Smooth muscle cell of the brain vasculature (primary cell): ENCODE data around the gene RWDD1.

Experiments used
- DNase-seq: peaks from one replicate; pipeline ENCODE4 v3.0.0-alpha.2; 2012; ENCODE audit warnings: low read depth, low spot score

Gene RWDD1

DNA sequence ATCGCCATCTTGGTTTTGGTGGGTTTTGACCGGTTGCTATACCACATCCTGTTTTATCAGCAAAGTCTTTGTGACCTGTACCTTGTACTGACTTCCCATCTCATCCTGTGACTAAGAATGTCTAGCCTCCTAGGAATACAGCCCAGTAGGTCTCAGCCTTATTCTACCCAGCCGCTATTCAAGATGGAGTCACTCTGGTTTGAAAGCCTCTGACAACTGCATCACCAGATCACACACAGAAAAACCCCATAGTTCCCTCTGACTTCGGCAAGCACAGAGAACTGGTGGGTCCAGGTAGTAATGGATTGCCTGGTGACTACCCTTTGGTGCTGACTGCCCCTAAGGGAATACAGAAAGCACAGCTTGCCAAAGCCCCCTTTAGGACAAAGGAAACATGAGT is 34.6 kb downstream of the RWDD1 start:
- no peak for DNase-seq

DNA sequence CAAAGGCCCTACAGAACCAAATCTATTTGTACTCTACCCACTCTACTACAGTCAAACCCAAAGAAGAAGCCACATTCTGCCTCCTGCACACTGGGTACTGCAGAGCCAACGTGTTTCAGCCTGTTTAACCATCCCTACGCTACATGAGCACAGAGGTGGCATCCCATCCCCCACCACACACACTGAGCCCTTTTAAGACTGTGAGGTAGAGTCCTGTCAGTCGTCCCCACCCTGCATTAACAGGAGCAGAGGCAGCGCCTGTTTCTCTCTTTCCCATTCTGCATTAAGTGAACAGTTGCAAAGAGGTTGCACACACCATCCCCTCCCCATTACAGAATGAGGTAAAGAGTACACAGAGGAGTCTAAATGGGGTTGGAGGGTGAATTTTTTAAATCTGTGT is 39.8 kb downstream of the RWDD1 start:
- DNase-seq, result no peak

DNA sequence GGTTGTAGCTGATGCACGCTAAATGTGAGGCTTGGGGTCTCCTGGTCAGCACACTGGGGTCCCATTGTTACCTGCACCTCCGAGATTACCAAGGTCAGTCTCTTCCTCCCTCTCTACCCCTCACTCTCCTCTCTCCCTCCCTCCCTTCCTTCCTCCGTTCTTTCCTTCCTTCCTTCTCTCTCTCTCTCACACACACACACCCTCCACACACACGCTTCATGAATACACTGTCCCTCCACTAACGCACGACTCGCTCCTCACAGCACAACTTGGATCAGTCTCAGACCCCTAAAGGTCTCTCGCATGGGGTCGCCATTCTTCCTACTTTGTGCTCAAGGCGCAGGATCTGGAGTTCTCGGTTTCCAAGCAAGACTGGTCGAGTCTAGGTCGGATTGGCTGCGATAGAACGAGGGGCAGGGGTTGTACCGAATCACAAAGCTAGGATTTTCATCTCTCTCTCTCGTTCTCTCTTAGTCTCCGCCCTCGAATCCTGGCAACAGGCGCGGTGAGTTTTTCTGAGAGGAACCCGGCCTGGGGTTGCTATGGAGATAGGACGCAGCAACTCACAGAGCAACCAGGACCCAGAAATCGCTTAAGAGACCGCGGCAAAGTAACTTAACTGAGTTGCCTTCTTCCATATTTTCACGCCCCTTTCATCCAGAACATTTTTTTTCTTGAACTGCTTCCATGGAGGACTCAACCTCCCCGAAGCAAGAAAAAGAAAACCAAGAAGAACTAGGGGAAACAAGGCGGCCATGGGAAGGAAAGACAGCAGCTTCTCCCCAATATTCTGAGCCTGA is 44.8 kb downstream of the RWDD1 start, which contains the start of gene RSPH4A:
RSPH4A (plus strand) TSS at position 543 of the 800 bp plus-strand sequence; CDS start at position 688, 145 bp downstream.
- DNase-seq, result peak; percentile 87

DNA sequence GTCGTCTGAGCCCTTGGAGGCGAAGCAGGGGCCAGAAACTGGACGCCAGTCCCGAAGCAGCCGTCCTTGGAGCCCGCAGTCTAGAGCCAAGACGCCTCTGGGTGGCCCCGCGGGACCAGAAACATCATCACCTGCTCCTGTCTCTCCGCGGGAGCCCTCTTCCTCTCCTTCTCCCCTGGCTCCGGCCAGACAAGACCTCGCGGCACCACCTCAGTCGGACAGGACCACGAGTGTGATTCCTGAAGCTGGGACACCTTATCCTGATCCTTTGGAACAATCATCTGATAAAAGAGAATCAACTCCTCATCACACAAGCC is 45.4 kb downstream of the RWDD1 start:
- DNase-seq, result no peak

DNA sequence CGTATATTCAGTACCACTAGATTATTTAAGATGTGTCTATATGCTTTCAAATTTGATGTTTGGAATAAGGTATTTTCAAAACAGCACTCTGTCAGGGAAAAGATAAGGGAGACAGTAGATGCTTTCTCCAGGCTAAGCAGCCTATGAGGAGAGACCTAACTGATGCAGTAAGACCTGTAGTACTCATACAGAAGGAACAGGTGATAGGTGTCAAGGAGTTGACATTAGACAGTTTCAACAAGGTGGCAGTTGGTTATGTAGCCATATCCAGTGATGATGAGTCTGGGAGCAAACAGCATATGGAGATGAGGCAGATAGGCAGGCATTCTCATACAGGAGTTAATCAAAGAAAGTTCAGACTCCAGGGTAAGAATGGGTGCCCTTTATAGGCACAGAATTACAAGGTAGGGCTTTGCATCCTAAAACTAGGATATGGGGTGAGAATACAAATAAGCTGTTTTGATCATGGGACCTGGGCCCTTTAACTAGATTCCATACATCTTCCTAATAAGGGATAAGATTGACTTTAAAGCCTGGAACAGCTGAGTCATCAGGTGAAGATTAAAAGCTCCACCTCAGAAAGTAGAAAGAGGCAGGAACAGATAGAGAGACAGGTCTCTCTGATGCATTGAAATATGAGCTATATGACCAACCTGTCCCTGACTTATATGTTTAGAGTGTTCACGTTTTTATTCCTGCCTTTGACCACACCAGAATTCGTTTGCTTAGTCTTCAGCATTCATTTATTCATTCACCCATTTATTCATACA is 52.9 kb downstream of the RWDD1 start:
- DNase-seq, result no peak

DNA sequence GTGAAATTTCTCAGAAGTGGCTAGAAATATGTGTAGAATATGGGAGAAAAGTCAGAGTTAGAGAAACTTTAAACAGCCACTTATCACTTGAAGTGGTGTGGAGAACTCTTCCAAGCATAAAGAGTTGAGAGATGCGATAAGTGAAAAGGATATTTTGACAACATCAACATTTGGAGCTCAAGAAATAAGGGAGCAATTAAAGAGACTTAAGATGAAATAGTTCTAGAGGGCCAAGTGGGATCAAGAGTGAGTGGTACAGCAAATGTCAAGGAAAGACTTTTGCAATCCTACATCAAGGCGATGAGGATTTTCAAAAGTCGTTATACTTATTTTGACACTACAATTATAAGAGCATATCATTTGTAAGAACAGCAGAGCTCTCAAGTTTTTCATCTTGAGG is 54.6 kb downstream of the RWDD1 start:
- no peak for DNase-seq

DNA sequence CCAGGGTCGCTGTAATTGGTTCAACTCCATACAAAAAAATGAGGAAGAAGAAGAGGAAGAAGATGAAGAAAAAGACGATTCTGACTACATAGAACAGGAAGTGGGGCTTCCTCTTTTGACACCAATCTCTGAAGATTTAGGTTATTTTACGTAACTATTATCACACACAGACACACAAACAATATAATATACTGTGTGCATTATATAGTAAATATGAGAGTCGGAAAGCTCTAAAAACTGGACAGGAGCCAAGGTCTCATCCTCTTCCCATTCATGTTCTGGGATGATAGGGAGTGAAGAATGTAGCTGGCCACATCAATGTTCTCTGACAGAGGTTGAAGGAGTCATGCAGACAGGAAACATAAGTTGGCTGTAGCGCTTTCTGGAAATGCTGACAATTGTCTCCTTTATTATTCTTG is 58.3 kb downstream of the RWDD1 start:
- no peak for DNase-seq

DNA sequence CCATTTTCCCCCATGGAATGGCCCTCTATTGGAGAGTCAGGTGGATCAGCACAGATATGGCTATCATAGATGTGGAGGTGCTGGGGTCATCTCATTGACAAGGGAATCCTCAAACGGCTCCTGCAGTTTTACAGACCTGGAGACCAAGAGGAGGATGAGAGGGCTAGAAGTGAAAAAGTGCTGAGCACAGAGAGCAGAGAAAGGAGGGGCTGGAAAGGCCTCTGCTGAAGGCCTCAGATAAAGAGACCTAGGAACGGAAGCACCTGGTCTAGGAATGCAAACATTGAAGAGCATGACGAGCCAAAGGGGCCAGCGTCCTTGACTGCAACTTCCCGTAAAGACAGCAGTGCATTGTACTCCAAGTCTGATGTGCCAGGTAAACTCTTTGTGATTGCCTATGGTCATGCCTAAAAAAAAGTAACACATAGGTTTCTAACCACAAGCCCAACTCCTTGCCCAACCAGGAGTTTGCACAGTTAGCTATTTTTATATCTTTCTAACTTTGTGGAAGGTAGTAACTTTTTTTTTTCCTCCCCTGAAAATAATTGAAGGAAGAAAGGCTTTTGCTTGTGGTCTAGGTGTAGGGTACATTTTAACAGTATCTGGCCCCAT is 60.2 kb downstream of the RWDD1 start:
- no peak for DNase-seq

DNA sequence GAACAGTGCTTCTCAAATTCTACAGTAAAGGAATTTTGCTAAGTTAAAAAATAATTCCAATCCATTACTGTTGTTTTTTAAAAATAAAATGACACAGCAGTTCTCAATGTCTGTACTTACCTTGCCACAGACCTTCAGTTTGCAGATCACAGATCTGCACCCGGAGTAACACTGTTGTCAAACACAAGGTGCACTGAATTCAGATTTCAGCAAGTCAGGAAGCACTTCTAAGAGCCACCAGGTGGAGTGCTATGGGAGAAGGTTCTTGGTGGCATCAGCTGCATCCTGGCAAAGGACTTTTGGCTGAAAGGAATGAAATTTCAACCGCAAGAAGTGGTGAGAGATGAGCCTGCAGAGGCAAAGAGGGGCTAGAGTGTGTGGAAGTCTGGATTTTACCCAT is 62.4 kb downstream of the RWDD1 start:
- no peak for DNase-seq
